GM11168 (cell line): Measurements from ENCODE around the gene NUAK2.

ENCODE experiments used
- in situ Hi-C: fragments of 300-500 bp; cut with MboI; formaldehyde crosslinking; loops from one replicate; pipeline ENCODE4 v1.12.0; 2022; ENCODE audit warnings: low sequenced_read_pairs; ENCODE audit not compliant: unreplicated experiment

Gene NUAK2

DNA sequence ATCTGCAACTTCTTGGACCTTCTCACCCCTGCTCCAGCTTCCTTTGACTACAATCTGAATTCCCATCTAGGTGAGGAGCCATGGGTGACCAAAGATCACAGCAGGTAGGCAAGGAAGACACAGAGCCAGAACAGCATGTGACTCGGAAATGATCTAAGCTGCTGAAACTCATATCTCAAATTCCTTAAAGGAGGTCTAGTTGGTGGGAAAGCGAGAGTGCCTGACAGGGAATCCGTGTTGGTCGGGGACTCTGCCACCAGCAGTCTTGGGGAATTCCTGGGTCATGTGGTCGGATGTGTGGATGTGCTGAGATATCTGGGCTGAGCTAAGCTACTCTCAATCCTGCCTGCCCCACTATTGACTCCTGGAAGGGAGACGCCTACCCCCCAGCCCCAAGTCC is 3.2 kb upstream of the NUAK2 start:
- in situ Hi-C loops: loop anchor here (5.0 kb wide), 1 partner anchor 42 kb away; no protein-coding TSS in a partner anchor

- in situ Hi-C loops: loop anchor here (5.0 kb wide), 1 partner anchor 41 kb away; no protein-coding TSS in a partner anchor
These were observed 2.2 kb upstream of the NUAK2 start for GRCh38 chr1:205323794-205324193.

GRCh38 chr1:205321959-205322283 is 376 bp upstream of the NUAK2 start:
- in situ Hi-C loops: loop anchor here (5.0 kb wide), 1 partner anchor 40 kb away; no protein-coding TSS in a partner anchor

GRCh38 chr1:205319081-205320018 is 2.2 kb downstream of the NUAK2 start:
- in situ Hi-C loops: loop anchor here (5.0 kb wide), 1 partner anchor 37 kb away; no protein-coding TSS in a partner anchor

GRCh38 chr1:205318231-205318991 is 3.1 kb downstream of the NUAK2 start:
- in situ Hi-C loops: no loop called here

- in situ Hi-C loops: no loop called here
These were observed 4.1 kb downstream of the NUAK2 start for GRCh38 chr1:205317311-205317917.

- in situ Hi-C loops: no loop called here
These were observed 5.4 kb downstream of the NUAK2 start for GRCh38 chr1:205316161-205316566.

- in situ Hi-C loops: no loop called here
These were observed 6.4 kb downstream of the NUAK2 start for GRCh38 chr1:205315008-205315618.

GRCh38 chr1:205313563-205314308 is 7.8 kb downstream of the NUAK2 start:
- in situ Hi-C loops: no loop called here

DNA sequence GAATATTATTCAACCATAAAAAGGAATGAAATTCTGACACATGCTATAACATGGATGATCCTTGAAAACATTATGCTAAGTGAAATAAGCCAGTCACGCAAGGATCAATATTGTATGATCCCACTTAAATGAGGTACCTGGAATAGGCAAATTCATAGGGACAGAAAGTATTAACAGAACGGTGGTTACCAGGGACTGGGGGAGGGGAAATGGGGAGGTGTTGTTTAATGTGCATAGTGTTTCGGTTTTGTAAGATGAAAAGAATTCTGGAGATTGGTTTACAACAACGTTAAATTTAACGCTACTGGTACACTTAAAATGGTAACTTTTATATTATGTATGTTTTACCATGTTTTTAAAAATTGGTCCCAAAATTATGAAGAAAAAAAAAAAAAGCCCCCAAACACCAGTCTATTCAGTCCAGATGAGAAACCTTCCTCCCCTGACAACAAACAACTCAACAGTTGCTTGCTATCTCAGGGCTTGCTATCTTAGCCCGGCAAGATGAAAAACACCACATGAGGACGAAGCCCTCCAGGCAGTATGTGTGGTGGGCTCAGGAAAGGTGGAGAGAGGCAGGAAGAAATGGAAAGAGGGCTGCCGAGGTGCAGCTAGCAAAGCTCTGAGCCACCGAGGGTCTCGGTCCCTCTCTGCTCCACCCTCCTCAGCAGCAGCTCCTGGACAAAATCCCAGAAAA is 8.5 kb downstream of the NUAK2 start:
- in situ Hi-C loops: no loop called here

DNA sequence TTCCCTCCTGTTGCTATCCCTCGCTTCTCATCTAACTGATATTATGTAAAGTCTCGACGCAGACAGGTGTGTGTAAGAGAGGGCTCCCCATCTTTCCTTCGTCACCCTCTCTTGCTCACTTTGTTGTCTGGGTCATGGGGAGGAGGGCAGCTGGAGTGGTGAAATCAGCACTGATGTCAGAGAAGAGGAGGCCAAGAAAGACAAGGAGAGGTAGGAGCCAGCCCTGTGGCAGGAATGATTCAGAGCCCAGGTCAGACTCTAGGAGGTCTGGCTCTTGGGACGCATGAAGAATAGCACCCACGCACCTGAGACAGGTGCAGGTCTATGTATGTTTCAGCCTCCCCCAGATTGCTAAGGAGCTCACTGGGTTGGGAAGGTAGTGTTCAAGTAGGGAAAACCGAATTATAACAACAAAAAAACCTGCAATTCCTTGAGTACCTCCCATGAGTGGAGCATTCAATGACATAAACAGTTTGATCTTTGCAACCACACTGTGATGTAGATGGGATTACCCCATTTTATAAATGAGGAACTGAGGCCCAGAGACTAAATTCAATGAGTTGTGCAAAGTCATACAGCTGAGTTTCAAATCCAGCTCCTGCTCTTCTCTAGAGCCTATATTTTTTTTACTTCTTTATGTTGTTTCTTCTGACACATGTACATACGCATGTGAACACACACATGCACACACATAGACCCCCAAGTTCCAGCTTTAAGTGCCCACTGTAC is 10.4 kb downstream of the NUAK2 start:
- in situ Hi-C loops: no loop called here

DNA sequence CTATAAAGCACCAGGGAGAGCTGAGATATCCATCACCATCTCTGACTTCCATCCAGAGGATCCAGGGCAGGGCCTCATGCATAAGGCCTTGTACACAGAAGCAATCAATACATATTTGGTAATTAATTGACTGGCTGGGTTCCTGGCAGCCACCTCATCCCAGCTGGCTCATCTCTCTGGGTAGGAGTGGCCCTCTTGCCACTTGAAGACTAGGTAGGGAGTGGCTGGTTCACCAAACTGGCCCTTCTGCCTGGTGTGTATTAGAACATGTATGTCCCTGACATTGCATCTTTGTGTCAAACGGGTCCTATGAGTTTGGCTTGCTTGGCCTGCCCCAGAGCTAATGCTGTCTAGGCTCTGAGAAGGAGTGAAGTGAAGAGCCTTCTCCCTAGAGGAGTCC is 11.8 kb downstream of the NUAK2 start:
- in situ Hi-C loops: no loop called here

- in situ Hi-C loops: no loop called here
These were observed 14.5 kb downstream of the NUAK2 start for GRCh38 chr1:205306929-205307566.

DNA sequence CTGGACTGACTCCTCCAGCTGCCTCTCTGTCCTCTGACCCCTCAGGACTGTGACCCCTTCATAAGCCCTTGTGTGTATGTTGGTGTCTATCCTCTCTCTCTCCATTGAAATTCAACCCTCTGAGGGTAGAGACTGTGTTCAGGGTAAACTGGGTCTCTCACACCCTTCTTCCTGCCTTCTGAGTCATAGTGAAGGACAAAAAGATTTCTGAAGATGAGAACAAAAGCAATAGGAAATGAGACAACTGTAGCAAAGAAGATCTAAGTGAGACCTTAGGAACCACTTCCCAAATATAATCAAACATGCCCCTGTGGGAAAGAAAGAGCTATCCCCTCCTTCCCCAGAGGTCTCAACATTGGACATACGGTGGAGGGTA is 16.9 kb downstream of the NUAK2 start:
- in situ Hi-C loops: no loop called here

GRCh38 chr1:205304046-205304694 is 17.4 kb downstream of the NUAK2 start:
- in situ Hi-C loops: no loop called here

- in situ Hi-C loops: no loop called here
These were observed 18.2 kb downstream of the NUAK2 start for GRCh38 chr1:205303247-205303888.
